HPDE6-E6E7 (cell line): Measurements from ENCODE around the gene MTRF1.

Experiments
- DNase-seq: peaks from one replicate; pipeline ENCODE4 v3.0.0; 2011; ENCODE audit warnings: missing footprints; ENCODE audit errors: extremely low spot score

The MTRF1 gene

GRCh38 chr13:41224113-41225110, 39.0 kb downstream of the MTRF1 start:
- DNase-seq: no peak

- peak; percentile 20 for DNase-seq
Measured at GRCh38 chr13:41222259-41222852, 41.0 kb downstream of the MTRF1 start.

GRCh38 chr13:41220401-41220800, 43.0 kb downstream of the MTRF1 start:
- DNase-seq: no peak

GRCh38 chr13:41216160-41216559, 47.2 kb downstream of the MTRF1 start:
- no peak for DNase-seq

GRCh38 chr13:41213919-41214318, 49.5 kb downstream of the MTRF1 start:
- no peak for DNase-seq

GRCh38 chr13:41213316-41213715, 50.1 kb downstream of the MTRF1 start:
- DNase-seq: no peak

GRCh38 chr13:41212881-41213280, 50.5 kb downstream of the MTRF1 start:
- DNase-seq: no peak

- no peak for DNase-seq
Measured at GRCh38 chr13:41211062-41211461, 52.3 kb downstream of the MTRF1 start.

- DNase-seq: no peak
Measured at GRCh38 chr13:41206467-41206866, 56.9 kb downstream of the MTRF1 start.

- no peak for DNase-seq
Measured at GRCh38 chr13:41203810-41204209, 59.6 kb downstream of the MTRF1 start.

GRCh38 chr13:41200126-41200525, 63.2 kb downstream of the MTRF1 start:
- DNase-seq: no peak

GRCh38 chr13:41199526-41199925, 63.9 kb downstream of the MTRF1 start:
- no peak for DNase-seq

- no peak for DNase-seq
Measured at GRCh38 chr13:41199079-41199478, 64.3 kb downstream of the MTRF1 start.

- DNase-seq: no peak
Measured at GRCh38 chr13:41196620-41197019, 66.8 kb downstream of the MTRF1 start.

- no peak for DNase-seq
Measured at GRCh38 chr13:41196011-41196410, 67.4 kb downstream of the MTRF1 start.

- peak; percentile 52 for DNase-seq
Measured at GRCh38 chr13:41193919-41194824, 69.2 kb downstream of the MTRF1 start, which contains the start of gene KBTBD7. Gene KBTBD7, minus strand, starts transcription at chr13:41194569. Its CDS starts 312 bp downstream, at chr13:41194257.

- DNase-seq: no peak
Measured at GRCh38 chr13:41193469-41193868, 69.9 kb downstream of the MTRF1 start.

- no peak for DNase-seq
Measured at GRCh38 chr13:41188584-41188983, 74.8 kb downstream of the MTRF1 start.

- DNase-seq: no peak
Measured at GRCh38 chr13:41186481-41186880, 76.9 kb downstream of the MTRF1 start.

GRCh38 chr13:41182231-41182630, 81.1 kb downstream of the MTRF1 start:
- peak; percentile 4 for DNase-seq

GRCh38 chr13:41179593-41180250, 83.7 kb downstream of the MTRF1 start:
- no peak for DNase-seq
